GDM1 (cell line): ENCODE measurements around the gene CPA4.

Experiments
- DNase-seq: peaks from one replicate; lab custom pipeline; 2025; lab: John Stamatoyannopoulos, UW

CPA4 gene

DNA sequence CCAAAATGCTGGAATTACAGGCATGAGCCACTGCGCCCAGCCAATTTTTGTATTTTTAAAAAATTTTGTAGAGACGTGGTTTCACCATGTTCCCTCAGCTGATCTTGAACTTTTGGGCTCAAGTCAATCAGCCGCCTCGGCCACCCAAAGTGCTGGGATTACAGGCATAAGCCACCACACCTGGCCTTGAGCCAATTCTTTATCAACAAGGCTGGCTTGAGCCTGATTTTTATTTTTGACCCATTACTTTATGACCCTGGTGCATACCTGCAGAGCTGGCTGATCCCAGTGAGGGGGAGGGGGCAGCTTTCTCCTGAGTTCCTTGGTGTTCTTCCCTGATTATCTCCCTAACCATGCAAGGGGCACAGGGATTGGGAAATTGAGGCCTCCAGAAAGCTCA lies 71.5 kb downstream of the CPA4 start:
- no peak for DNase-seq

DNA sequence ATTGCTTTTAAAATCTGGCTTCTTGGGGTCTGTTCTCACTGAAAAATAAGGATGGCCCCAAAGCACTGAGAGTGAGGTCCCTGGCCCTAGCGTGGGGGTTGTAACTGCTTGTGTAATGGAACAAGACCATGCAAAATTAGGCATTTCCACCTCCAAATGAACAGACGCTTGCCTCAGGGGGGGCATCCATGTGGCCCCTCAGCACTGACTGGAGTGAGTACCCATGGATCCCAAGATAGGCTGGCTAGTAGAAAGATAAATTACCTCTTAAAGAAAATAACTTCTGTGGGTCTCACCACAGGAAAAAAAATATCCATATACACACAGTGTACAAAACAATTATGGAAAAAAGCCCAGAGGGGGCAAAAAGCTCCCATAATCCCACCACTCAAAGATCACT lies 72.1 kb downstream of the CPA4 start:
- no peak for DNase-seq

DNA sequence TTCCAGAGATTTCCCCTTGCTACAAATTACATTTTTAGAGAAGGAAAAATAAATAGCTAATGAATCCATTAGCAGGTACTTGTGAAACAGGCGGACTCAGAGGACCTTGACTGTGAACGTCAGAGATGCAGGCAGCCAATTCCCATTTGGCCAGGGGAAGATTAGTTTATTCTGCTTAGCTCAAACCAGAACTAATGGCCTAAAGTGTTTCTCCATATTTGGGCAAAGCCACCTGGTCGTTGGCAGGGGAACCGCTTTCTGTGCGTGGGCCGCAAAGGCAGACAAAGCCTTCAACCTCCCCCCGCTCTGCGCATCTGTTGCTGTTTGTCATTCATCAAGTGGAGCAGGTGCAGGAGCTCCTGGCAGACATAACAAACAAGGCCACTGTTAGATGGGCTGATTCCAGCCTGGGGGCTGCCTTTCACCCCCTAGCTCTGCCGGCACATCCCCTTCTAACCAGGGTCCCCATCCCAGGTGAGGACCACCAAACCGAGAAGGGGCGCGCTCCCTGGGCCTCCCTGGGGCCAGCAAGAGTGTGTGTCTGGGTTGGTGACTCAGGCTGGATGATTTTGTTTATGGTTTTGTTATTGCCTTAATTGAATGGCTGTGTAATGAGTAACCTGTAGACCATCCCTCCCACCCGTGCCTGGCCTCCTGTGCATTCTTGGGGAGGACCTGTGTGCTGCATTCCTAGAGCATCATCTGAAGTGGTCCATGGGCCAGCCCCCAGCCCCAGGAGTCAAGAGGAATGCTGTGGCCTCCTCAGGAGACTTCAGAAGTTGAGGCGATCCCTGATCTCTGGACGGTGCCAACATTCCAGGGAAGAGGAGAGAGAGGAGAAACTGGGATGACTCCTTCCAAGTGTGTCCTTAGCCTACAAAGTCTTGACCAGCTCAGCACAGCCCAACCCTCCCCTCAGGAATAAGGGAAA lies 72.8 kb downstream of the CPA4 start:
- DNase-seq: no peak

DNA sequence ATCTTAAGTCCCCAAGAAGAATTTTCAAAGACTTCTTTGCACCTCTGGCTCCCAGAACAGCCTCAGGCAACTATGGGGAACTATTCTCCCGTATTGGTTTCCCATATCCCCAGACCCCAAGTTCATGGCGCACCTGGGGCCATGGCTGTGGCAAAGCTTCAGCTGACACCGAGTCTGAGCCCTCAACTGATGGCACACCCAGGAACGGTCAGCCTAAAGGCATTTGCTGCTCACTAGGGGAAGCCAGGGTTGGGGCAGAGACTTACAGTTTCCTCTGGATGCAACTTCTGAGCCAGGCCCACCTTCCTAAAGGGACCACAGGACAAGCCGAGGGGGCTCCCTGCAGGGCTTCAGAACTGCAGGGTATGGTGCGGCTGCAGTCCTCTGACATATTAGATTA lies 73.6 kb downstream of the CPA4 start:
- no peak for DNase-seq

DNA sequence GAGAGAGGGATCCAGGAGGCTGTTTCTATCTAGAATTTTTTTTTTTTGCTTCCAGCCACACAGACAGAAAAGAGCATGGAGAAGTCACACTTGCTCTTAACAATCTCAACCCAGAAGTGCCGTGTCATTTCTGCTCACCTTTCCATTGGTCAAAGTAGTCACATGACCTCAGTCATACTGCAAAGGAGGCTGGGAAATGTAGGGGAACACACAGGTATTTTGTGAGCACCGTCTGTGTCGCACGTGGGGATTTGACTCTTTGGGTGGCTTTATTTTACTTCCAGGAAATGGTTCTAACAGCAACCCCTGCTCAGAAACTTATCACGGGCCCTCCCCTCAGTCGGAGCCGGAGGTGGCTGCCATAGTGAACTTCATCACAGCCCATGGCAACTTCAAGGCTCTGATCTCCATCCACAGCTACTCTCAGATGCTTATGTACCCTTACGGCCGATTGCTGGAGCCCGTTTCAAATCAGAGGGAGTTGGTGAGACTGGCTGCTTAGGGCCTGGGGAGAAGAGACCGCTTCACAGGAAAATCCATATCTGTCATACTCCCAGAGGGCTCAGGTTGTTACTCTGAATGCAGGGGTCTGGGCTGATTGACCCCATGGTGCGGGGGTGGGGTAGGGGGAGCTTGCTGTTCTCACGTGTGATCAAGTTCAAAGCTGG lies 74.3 kb downstream of the CPA4 start:
- no peak for DNase-seq

DNA sequence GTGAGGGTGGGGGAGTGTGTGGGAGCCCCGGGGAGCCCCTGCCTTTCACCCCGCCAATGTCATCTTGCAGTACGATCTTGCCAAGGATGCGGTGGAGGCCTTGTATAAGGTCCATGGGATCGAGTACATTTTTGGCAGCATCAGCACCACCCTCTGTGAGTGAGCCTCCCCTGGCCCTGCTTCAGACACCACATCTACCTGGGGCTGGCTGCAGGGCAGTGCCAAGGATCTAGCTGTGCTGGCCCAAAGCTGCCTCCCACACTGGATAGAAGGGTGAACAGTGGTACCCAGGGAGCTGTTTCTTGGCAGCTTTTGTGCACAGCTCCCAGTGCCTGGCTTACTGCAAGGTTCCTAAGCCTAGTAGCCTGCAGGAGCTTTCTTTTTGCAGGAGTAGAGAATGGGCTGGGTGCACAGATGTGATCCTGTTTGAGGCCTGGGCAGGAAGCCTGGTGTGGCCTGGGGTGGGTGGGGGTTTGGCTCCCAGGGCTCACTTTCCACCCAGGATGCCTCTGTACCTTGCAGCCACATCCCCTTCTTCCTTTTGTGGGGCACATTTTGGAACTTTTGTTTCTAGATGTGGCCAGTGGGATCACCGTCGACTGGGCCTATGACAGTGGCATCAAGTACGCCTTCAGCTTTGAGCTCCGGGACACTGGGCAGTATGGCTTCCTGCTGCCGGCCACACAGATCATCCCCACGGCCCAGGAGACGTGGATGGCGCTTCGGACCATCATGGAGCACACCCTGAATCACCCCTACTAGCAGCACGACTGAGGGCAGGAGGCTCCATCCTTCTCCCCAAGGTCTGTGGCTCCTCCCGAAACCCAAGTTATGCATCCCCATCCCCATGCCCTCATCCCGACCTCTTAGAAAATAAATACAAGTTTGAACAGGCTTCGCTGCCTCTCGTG lies 75.1 kb downstream of the CPA4 start:
- DNase-seq: peak; percentile 39

DNA sequence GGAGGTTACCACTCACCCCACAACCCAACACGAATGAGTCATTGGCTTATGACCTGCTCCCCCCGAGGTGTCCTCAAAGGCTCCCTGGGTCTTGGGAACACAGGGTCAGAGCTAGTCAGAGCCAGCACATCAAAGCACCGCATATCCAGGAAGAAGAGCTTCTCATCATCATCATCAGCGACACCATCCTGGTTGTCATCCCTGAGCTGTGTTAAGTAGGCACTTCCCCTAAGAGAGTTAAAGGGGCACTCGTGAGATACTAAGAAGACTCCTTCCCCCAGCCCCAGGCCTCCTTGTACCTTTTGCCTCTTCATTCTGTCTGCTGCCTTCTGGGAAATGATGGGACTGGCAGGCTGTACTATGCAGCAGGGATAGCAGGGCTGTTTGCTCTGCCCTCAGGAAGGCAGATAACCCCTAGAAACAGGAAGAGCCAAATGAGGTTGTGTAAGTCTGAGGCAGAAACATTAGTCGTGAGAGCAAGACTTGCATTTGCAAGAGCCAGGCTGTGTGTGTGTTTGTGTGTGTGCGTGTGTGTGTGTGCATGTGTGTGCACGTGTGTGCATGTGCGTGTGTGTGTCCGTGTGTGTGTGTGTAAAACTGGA lies 76.2 kb downstream of the CPA4 start:
- peak; percentile 51 for DNase-seq

DNA sequence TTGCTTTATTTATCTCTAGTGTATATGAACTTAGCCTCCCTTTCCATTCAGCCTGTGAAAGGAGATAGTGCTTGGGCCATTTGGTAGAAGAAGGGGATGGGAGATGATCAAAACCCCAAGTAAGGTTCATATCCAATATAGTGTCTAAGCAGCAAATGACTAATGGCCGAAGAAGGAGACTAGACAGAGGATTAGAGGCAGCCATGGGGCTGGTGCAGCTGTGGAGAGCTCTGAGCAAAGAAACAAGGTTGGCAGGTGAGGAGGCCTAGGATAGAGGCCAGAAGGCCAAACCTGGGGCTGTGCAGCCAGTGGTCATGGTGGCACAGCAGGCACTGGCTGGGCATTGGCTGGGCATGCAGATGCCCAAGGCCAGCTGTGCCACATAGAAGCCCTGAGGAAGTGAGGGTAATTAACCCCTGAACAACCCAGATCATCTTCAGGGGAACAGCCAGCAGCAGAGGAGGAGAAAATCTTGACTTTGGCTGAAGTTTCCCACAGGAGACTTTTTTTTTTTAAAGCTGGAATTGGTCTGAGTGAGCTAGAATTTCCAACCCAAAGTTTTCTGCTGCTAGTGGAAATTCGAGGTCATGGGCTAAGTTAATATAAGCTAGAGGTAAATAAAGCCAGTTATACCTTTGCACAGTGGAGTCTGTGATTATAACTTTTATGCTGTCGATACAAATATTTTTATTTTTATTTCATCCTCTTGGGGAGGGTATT lies 77.0 kb downstream of the CPA4 start:
- DNase-seq: no peak

DNA sequence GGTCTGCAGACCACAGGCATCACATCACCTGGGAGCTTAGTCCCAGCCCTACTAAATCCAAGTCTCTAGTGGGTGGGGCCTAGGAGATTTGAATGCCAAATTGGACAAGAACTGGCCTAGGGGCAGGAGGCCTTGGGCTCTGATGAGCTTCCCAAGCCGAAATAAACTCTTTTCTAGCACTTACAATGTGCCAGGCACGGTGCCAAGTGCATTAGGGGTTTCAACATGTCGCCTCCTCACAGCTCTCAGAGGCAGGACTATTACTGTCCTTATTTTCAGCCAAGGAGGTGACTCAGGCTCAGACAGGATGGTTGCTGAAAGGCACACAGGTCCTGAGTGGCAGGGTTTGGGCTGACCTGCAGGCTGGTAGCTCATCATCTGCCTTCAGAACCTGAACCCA lies 78.1 kb downstream of the CPA4 start:
- DNase-seq: no peak

DNA sequence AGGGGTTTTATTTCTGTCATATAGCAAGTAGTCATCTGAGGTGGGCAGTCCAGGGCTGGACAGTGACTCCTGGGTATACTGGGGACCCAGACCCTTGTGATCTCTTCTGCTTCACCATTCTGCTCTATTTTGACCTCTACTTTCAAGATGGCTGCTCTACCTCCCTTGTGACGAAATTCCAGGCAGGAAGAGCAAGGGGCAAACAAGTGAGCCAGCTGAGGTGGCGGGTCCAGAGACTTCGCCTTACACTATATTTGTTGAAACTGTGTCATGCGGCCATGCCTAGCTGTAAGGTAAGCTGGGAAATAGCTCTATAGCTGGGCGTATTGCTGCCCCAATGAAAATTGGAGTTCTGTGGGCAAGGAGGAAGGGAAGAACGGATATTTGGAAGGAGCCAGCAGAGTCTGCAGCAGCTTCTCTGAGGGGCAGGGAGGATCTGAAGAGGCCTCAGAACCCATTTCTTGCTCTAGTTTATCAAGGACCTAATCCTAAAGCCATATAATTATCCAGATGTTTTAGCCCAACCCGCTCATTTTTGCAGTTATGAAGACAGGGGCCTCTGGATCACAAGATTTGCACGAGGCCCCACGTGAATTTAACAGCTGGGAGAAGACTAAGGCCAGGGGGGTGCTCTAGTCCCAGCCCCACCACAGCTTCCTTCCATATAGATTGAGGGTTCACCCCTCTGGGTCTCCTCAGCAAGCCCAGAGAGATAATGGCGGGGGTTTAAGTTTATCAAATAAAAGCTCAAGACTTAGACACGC lies 79.6 kb downstream of the CPA4 start:
- no peak for DNase-seq
